SK-N-MC (cell line): ENCODE data around the gene ABCA5.
"Not testable (repeated sequence)": the region's sequence is repeated elsewhere in the genome, so short reads cannot be mapped to it uniquely, and the experiment has no call there.

Experiments
- DNase-seq: peaks from one replicate; pipeline ENCODE4 v3.0.0-alpha.2; 2011; ENCODE audit warnings: low read depth, low spot score
- H3K27ac ChIP-seq: fragments of 200-600 bp; sonication (generic); 2 replicates; pipeline ENCODE4 v1.5.1; 2016; ENCODE audit warnings: mixed run types
- H3K36me3 ChIP-seq: fragments of 200-600 bp; sonication (generic); 2 replicates; pipeline ENCODE4 v1.6.1; 2017; ENCODE audit warnings: antibody characterized with exemption, low read length, mixed read lengths; ENCODE audit not compliant: insufficient read depth
- H3K4me3 ChIP-seq: fragments of 200-600 bp; sonication (generic); 2 replicates; pipeline ENCODE4 v1.5.1; 2016
- H3K9ac ChIP-seq: fragments of 200-600 bp; sonication (generic); 2 replicates; pipeline ENCODE4 v1.8.0; 2017; ENCODE audit warnings: mixed run types, mixed read lengths; ENCODE audit not compliant: insufficient read length
- H3K9me3 ChIP-seq: fragments of 200-600 bp; sonication (generic); 2 replicates; pipeline ENCODE4 v1.6.1; 2017; ENCODE audit warnings: low read depth, mild to moderate bottlenecking, antibody characterized with exemption, low read length, moderate library complexity, mixed read lengths
- EZH2 ChIP-seq: fragments of 200-600 bp; sonication (generic); IDR thresholded peaks from one replicate; pipeline ENCODE4 v1.6.1; 2017; ENCODE audit warnings: antibody characterized with exemption
- FOXP2 ChIP-seq: optimal IDR thresholded peaks from 2 replicates; pipeline ENCODE3; 2011; ENCODE audit warnings: mild to moderate bottlenecking, moderate library complexity; ENCODE audit not compliant: insufficient read depth; ENCODE audit errors: extremely low read length, control extremely low read depth
- POLR2AphosphoS5 ChIP-seq: IDR thresholded peaks from 2 replicates; pipeline ENCODE4 v1.6.1; 2012; ENCODE audit warnings: mild to moderate bottlenecking, low read depth, low read length, borderline replicate concordance

The ABCA5 gene

GRCh38 chr17:69227541-69227940 lies 99.4 kb downstream of the ABCA5 start:
- Histone ChIP-seq H3K9ac (no peak overlapping the region), H3K9me3 (peaks cover under 1% of the 10 kb centered on the region; the same call in 1 of the 2 replicates), H3K4me3 (no peak overlapping the region), H3K27ac (no peak overlapping the region), H3K36me3 (no peaks in the 10 kb centered on the region)
- TF ChIP-seq FOXP2: no peak
- no peak for TF ChIP-seq POLR2AphosphoS5
- TF ChIP-seq EZH2: no peak
- DNase-seq: no peak

GRCh38 chr17:69223809-69224208 lies 103.1 kb downstream of the ABCA5 start:
- H3K27ac ChIP-seq: no peak overlapping the region
- TF ChIP-seq EZH2 (no peak), FOXP2 (no peak), POLR2AphosphoS5 (no peak)
- no peaks in the 10 kb centered on the region for H3K9me3 ChIP-seq
- no peak overlapping the region for H3K9ac ChIP-seq
- no peak overlapping the region for H3K4me3 ChIP-seq
- DNase-seq: no peak
- no peaks in the 10 kb centered on the region for H3K36me3 ChIP-seq

GRCh38 chr17:69222707-69223258 lies 104.2 kb downstream of the ABCA5 start:
- no peak overlapping the region for H3K27ac ChIP-seq
- H3K4me3 ChIP-seq: no peak overlapping the region
- TF ChIP-seq EZH2 (no peak), POLR2AphosphoS5 (no peak), FOXP2 (no peak)
- no peaks in the 10 kb centered on the region for H3K36me3 ChIP-seq
- no peaks in the 10 kb centered on the region for H3K9me3 ChIP-seq
- DNase-seq: no peak
- no peak overlapping the region for H3K9ac ChIP-seq

- Histone ChIP-seq H3K9ac (no peak overlapping the region), H3K36me3 (no peaks in the 10 kb centered on the region), H3K9me3 (no peaks in the 10 kb centered on the region), H3K27ac (no peak overlapping the region), H3K4me3 (no peak overlapping the region)
- TF ChIP-seq POLR2AphosphoS5 (no peak), FOXP2 (no peak), EZH2 (no peak)
- DNase-seq: no peak
Observed at GRCh38 chr17:69220098-69220497, 106.8 kb downstream of the ABCA5 start.

GRCh38 chr17:69218986-69219385 lies 107.9 kb downstream of the ABCA5 start:
- Histone ChIP-seq H3K9ac (no peak overlapping the region), H3K27ac (no peak overlapping the region), H3K4me3 (no peak overlapping the region), H3K9me3 (no peaks in the 10 kb centered on the region), H3K36me3 (no peaks in the 10 kb centered on the region)
- no peak for DNase-seq
- TF ChIP-seq EZH2 (no peak), POLR2AphosphoS5 (no peak), FOXP2 (no peak)

- Histone ChIP-seq H3K9me3 (no peaks in the 10 kb centered on the region), H3K27ac (no peak overlapping the region), H3K36me3 (no peaks in the 10 kb centered on the region), H3K9ac (no peak overlapping the region), H3K4me3 (no peak overlapping the region)
- DNase-seq: no peak
- TF ChIP-seq EZH2 (no peak), POLR2AphosphoS5 (no peak), FOXP2 (no peak)
Observed at GRCh38 chr17:69213059-69213813, 113.7 kb downstream of the ABCA5 start.

GRCh38 chr17:69208640-69209039 lies 118.3 kb downstream of the ABCA5 start:
- TF ChIP-seq POLR2AphosphoS5 (no peak), FOXP2 (no peak), EZH2 (no peak)
- Histone ChIP-seq H3K27ac (no peak overlapping the region), H3K36me3 (no peaks in the 10 kb centered on the region), H3K9ac (no peak overlapping the region), H3K4me3 (no peak overlapping the region), H3K9me3 (no peaks in the 10 kb centered on the region)
- DNase-seq: no peak

- Histone ChIP-seq H3K27ac (no peak overlapping the region), H3K4me3 (no peak overlapping the region), H3K9me3 (no peaks in the 10 kb centered on the region), H3K9ac (no peak overlapping the region), H3K36me3 (no peaks in the 10 kb centered on the region)
- TF ChIP-seq EZH2: no peak
- TF ChIP-seq POLR2AphosphoS5: no peak
- no peak for DNase-seq
Observed at GRCh38 chr17:69207151-69207550, 119.8 kb downstream of the ABCA5 start.

- TF ChIP-seq FOXP2: no peak
- TF ChIP-seq POLR2AphosphoS5: no peak
- no peak for TF ChIP-seq EZH2
- H3K36me3 ChIP-seq: no peaks in the 10 kb centered on the region
- no peaks in the 10 kb centered on the region for H3K9me3 ChIP-seq
- no peak overlapping the region for H3K9ac ChIP-seq
- no peak overlapping the region for H3K4me3 ChIP-seq
- no peak for DNase-seq
- H3K27ac ChIP-seq: no peak overlapping the region
Observed at GRCh38 chr17:69198238-69198637, 128.7 kb downstream of the ABCA5 start.

- not testable (repeated sequence) for H3K36me3 ChIP-seq, H3K4me3 ChIP-seq, H3K27ac ChIP-seq, DNase-seq, H3K9me3 ChIP-seq, H3K9ac ChIP-seq
Observed at GRCh38 chr17:69196105-69196653, 130.8 kb downstream of the ABCA5 start.
